ENCODE data around the gene PDE6C.

- no peak for TF ChIP-seq EZH2phosphoT487 (IDR thresholded peaks at IDR 0.05)
- TF ChIP-seq, protein P1, sequence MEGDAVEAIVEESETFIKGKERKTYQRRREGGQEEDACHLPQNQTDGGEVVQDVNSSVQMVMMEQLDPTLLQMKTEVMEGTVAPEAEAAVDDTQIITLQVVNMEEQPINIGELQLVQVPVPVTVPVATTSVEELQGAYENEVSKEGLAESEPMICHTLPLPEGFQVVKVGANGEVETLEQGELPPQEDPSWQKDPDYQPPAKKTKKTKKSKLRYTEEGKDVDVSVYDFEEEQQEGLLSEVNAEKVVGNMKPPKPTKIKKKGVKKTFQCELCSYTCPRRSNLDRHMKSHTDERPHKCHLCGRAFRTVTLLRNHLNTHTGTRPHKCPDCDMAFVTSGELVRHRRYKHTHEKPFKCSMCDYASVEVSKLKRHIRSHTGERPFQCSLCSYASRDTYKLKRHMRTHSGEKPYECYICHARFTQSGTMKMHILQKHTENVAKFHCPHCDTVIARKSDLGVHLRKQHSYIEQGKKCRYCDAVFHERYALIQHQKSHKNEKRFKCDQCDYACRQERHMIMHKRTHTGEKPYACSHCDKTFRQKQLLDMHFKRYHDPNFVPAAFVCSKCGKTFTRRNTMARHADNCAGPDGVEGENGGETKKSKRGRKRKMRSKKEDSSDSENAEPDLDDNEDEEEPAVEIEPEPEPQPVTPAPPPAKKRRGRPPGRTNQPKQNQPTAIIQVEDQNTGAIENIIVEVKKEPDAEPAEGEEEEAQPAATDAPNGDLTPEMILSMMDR (IDR thresholded peaks at IDR 0.05) = no peak
Observed at GRCh38 chr10:93593749-93594148, 18.6 kb upstream of the PDE6C start.
